Upper lobe of right lung (tissue), 1 donor: ENCODE measurements around the gene GIMAP1. TPM values are rescaled to one million over a fixed set of nuclear protein-coding genes. Genes with fewer than 3 reads are reported as not detected.

ENCODE experiments used
- ATAC-seq: fragments of 200-7000 bp; cut with Tn5 transposase; one replicate; pipeline ENCODE4 v1.9.1; 2020; ENCODE audit warnings: mild to moderate bottlenecking, moderate library complexity
- DNase-seq: peaks from one replicate; pipeline ENCODE4 v3.0.0-alpha.2; 2020
- H3K27ac ChIP-seq: fragments of 200-600 bp; one replicate; pipeline ENCODE4 v1.8.0; 2022
- H3K27me3 ChIP-seq: fragments of 200-600 bp; one replicate; pipeline ENCODE4 v1.8.0; 2022; ENCODE audit warnings: mild to moderate bottlenecking
- H3K36me3 ChIP-seq: fragments of 200-600 bp; one replicate; pipeline ENCODE4 v1.8.0; 2022
- H3K4me1 ChIP-seq: fragments of 200-600 bp; one replicate; pipeline ENCODE4 v1.8.0; 2022
- H3K4me3 ChIP-seq: fragments of 200-600 bp; one replicate; pipeline ENCODE4 v1.8.0; 2022; ENCODE audit warnings: mild to moderate bottlenecking
- H3K9me3 ChIP-seq: fragments of 200-600 bp; one replicate; pipeline ENCODE4 v1.8.0; 2022
- CTCF ChIP-seq: fragments of 200-600 bp; IDR thresholded peaks from one replicate; pipeline ENCODE4 v1.8.0; 2022; ENCODE audit warnings: antibody characterized with exemption
- intact Hi-C: fragments of 100-400 bp; cut with DNase I; formaldehyde crosslinking; loops from one replicate; pipeline ENCODE4 v1.11.0; 2022
- total RNA-seq: library from RNA; stranded (reverse); fragmentation: NEBNext Ultra II Directional; extraction: Animal tissue kit (Norgen Biotek cat#: 25700); gene quantifications from one replicate; pipeline ENCODE4 v1.2.1, GENCODE V29; 2021
- donor health status: DM: no; HTN: yes; CAD: no; lungs with severe emphysema.

The GIMAP1 gene
- total RNA-seq, 1 donor from 2014 or later: 13.0 TPM

- intact Hi-C loops: no loop called here
- Histone ChIP-seq H3K9me3 (no peaks in the 10 kb centered on the region), H3K27me3 (no peaks in the 10 kb centered on the region), H3K27ac (peak within 1 kb of the TSS; percentile 86), H3K36me3 (peaks cover 12% of the 10 kb centered on the region), H3K4me1 (peaks cover 17% of the 10 kb centered on the region), H3K4me3 (peak within 1 kb of the TSS; percentile 57)
- TF ChIP-seq CTCF: no peak
- DNase-seq: no peak
- peak; percentile 86 for ATAC-seq
These were observed 31.0 kb upstream of the GIMAP1 start, which contains the start of gene GIMAP2 for GRCh38 chr7:150685219-150686029. GIMAP2 (plus strand) TSS chr7:150685706; CDS start chr7:150687060, 1,354 bp downstream.

- intact Hi-C loops: no loop called here
These were observed 30.3 kb upstream of the GIMAP1 start for GRCh38 chr7:150686030-150686631.

GRCh38 chr7:150688630-150689029, 27.8 kb upstream of the GIMAP1 start:
- H3K27me3 ChIP-seq: no peaks in the 10 kb centered on the region
- peak overlapping the region; percentile 21 for H3K4me3 ChIP-seq
- no peaks in the 10 kb centered on the region for H3K9me3 ChIP-seq
- DNase-seq (no peak), ATAC-seq (no peak)
- peaks cover 17% of the 10 kb centered on the region for H3K4me1 ChIP-seq
- intact Hi-C loops: no loop called here
- TF ChIP-seq CTCF: no peak
- H3K27ac ChIP-seq: no peak overlapping the region
- peaks cover 30% of the 10 kb centered on the region for H3K36me3 ChIP-seq

More at GRCh38 chr7:150686030-150686631, 30.3 kb upstream of the GIMAP1 start:
- ATAC-seq (peak; percentile 57), DNase-seq (no peak)
- peak overlapping the region; percentile 57 for H3K4me3 ChIP-seq
- no peak for TF ChIP-seq CTCF
- no peaks in the 10 kb centered on the region for H3K27me3 ChIP-seq
- peak overlapping the region; percentile 86 for H3K27ac ChIP-seq
- peaks cover 19% of the 10 kb centered on the region for H3K36me3 ChIP-seq
- H3K4me1 ChIP-seq: peaks cover 17% of the 10 kb centered on the region
- no peaks in the 10 kb centered on the region for H3K9me3 ChIP-seq

GRCh38 chr7:150695654-150696053, 20.8 kb upstream of the GIMAP1 start:
- Histone ChIP-seq H3K4me1 (no peaks in the 10 kb centered on the region), H3K4me3 (no peak overlapping the region), H3K27me3 (no peaks in the 10 kb centered on the region), H3K27ac (no peak overlapping the region), H3K36me3 (peaks cover 16% of the 10 kb centered on the region), H3K9me3 (peaks cover 10% of the 10 kb centered on the region)
- ATAC-seq: no peak
- intact Hi-C loops: no loop called here
- no peak for DNase-seq
- TF ChIP-seq CTCF: no peak

GRCh38 chr7:150703209-150703608, 13.2 kb upstream of the GIMAP1 start:
- TF ChIP-seq CTCF: no peak
- intact Hi-C loops: no loop called here
- no peak for ATAC-seq
- Histone ChIP-seq H3K27me3 (no peaks in the 10 kb centered on the region), H3K9me3 (peaks cover 41% of the 10 kb centered on the region), H3K4me3 (no peak overlapping the region), H3K4me1 (no peaks in the 10 kb centered on the region), H3K36me3 (no peaks in the 10 kb centered on the region), H3K27ac (no peak overlapping the region)
- no peak for DNase-seq
